Sciatic nerve (tissue), 2 donors: ENCODE measurements around the gene RARA. TPM values are rescaled to one million over a fixed set of nuclear protein-coding genes. Genes with fewer than 3 reads are reported as not detected.
A peak's percentile ranks its signal among the peaks of the same experiment; 100 is the strongest.
"Not testable (repeated sequence)": the region's sequence is repeated elsewhere in the genome, so short reads cannot be mapped to it uniquely, and the experiment has no call there.

Experiments used
- ATAC-seq: fragments of 200-7000 bp; cut with Tn5 transposase; one replicate; pipeline ENCODE4 v1.9.1; 2020; ENCODE audit warnings: mild to moderate bottlenecking, moderate library complexity
- DNase-seq: peaks from one replicate; pipeline ENCODE4 v3.0.0-alpha.2; 2020; ENCODE audit warnings: low spot score
- intact Hi-C: fragments of 100-400 bp; cut with DNase I; formaldehyde crosslinking; loops from one replicate; pipeline ENCODE4 v1.14.2; 2022
- total RNA-seq: library from RNA; stranded (reverse); fragmentation: NEBNext Ultra II Directional; extraction: Animal tissue kit (Norgen Biotek cat#: 25700); gene quantifications from one replicate; pipeline ENCODE4 v1.2.1, GENCODE V29; 2021
- donor health status: DM: no; HTN: no; CAD: no.
- donor health status: DM: no; HTN: no; CAD: no.

The RARA gene
- total RNA-seq, 1 donor from 2014 or later, result 74.4 TPM

DNA sequence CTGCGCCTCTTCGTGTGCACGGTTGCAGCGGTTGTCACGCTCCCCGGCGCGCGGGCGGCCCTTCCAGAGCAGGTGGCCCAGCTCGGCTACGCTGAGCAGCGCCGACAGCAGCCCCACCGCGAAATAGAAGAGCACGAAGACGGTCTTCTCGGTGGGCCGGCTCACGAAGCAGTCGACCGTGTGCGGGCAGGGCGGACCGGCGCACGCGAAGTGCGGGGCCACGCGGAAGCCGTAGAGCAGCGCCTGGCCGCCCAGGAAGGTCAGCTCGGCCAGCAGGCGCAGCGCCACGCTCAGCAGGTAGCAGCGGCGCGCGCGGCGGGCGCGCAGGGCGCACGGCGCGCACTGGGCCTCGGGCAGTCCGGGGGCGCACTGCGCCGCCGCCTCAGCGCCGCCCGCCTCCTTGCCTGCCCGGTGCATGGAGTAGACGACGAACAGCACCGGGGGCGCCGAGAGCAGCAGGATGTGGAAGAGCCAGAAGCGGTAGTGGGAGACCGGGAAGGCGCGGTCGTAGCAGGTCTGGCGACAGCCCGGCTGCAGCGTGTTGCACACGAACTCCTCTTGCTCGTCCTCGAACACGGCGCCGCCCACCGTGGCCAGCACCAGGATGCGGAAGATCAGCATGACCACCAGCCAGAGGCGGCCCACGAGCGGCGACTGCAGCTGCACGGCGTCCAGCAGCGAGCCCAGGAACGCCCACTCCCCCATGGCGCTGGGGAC is 54.3 kb downstream of the RARA start:
- DNase-seq (peak; percentile 59), ATAC-seq (no peak)
- intact Hi-C loops, result no loop called here

DNA sequence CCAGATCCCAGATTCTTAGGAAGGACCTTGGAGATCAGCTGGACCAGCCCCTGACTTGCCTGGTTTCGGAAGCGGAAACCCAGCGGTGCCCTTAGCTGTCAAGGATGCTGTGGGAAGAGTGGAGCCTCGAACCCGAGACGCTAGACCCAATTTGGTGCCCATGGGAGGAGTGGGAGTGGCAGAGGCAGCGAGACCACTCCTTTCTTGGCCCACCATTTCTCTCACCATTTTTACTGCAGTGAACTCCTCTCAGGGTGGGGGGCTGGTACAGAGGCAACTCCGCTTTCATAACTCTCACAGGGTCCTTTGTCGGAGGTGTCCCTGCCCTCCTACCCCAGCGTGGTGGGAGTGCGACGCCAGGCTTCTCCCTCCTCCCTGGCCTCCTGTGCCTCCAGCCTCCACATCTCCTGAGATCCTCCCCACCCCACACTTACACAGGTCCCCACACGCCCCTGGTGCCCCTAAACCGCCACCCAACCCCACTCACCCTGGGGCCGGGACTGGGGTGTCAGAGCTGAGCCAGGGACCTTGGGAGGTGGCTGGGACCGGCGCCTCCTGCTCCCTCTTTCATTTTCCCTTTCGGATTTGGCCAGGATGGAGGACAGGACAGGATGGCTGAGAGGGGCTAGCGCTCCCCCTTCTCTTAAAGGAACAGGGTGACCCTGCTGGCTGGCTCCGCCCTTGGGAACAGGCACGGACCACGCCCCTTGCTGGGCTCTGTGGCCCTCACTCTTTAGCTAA is 55.3 kb downstream of the RARA start, which contains the start of gene GJD3:
GJD3 (minus strand) TSS at position 617 of the 741 bp plus-strand sequence. CDS start 922 bp downstream, outside the sequence.
- intact Hi-C loops, result no loop called here
- no peak for DNase-seq
- no peak for ATAC-seq

DNA sequence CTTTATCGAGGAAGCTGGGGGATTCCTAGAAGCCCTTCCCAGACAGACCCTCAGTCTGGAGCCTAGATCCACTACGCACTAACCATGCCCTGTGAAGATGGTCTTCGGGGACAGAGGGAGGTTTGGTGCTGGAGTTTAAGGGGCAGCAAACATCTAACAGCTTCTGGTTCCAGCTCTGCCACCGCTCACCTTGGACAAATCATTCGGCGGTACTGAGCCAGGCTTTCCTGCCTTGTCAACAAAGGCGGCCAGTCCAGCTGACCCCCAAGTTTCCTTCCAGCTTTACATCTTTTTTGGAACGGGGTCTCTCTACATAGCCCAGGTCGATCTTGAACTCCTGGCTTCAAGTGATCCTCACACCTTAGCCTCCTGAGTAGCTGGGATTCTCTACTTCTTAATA is 55.9 kb downstream of the RARA start:
- no peak for ATAC-seq
- no peak for DNase-seq
- intact Hi-C loops, result no loop called here

DNA sequence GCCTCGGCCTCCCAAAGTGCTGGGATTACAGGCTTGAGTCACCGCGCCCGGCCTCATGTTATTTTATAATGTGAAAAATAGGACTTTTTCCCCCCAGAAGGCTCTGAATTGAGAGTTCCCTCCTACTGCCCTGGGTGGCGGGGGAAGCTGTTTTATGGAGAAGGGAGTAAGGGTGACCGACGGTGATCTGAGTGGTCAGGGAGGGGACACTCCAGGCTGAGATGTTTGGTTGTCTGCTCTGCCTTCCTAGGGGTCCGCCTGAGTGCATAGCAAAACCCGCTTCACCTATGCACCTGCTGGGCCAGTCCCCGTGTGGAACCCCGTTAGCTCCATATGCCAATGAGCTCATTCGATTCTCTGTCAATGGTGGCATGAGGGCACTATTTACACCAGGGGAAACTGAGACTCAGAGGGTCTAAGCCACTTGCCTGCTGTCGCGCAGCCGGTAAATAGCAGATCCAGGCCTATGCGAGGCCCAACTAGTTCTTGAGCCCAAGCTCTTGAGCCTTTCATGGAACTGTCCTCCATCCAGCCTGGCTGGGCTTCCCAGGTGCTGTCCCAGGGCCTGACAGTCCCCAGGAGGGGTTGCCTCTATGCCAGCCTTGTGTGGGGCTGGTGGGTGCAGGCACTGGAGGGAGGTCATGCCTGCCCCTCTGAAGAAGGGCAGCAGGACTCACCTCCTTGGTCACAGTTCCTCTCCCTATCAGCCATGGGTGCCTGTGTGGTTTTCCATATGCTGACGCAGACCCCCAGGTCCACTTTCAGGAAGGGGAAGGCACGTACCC is 57.3 kb downstream of the RARA start:
- no peak for DNase-seq
- ATAC-seq, result no peak
- intact Hi-C loops, result no loop called here

DNA sequence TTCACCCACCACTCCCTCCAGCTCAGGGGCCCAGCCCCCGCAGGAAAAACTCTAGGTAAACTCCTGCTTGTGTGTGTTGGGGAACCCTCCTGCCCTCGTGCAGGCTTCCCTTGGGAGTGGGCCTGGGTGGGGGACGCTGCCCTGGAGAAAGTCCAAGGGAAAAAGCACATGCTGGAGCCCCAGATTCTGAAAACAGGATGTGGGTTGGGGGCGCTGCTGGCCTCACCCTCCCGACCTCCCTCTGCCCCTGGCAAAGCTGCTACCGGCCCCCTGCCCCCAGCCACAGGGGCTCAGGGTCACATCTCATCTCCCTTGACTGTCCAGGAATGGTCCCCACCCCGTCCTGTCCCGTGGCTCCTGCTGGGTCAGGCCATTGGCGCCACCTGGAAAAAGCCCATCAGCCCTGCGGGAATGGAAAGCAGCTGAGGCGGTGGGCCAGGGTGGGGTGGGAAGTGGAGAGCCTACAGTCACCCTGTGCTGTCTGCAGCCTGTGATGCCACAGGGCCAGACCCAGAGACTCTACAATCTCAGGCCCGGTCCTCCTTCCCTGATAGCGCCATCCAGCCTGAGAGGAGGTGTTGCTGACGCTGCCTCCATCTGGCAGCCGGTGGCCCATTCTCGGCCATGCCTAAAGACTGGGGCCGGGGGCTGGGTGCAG is 58.0 kb downstream of the RARA start:
- no peak for ATAC-seq
- intact Hi-C loops, result no loop called here
- no peak for DNase-seq

DNA sequence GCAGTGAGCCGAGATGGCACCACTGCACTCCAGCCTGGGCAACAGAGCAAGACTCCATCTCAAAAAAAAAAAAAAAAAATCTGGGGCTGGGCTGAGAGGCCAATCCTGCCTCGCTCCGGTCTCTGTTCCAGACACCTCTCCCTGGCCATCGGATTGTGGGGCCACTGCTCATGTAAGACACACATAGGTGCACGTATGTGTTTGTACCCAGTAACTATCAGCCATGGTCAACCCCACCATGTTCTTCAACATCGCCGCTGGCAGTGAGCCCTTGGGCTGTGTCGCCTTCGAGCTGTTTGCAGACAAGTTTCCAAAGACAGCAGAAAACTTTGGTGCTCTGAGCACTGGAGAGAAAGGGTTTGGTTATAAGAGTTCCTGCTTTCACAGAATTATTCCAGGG is 58.7 kb downstream of the RARA start:
- intact Hi-C loops, DNase-seq: not testable (repeated sequence)

DNA sequence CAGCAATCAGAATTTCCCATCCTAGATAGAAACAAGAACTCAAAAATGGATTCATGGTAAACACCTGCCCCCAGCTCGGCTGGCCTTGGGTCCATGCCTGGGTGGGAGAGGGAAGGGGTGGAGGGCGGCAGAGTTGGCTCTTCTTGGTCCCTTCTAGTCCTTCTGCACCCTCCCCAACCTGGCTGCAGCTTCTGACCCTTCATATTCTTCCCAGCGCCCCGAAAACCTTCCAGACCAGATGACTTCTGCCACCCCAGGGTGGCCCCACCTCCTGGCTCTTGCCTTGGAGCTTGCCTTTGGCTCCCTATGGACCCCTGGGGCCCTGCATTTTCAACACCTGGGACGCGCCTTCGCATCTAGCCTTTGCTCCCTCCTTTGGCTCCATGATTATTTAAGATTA is 60.9 kb downstream of the RARA start:
- ATAC-seq (no peak), DNase-seq (no peak)
- intact Hi-C loops, result no loop called here

More for the DNA sequence above, 58.7 kb downstream of the RARA start:
- not testable (repeated sequence) for ATAC-seq

DNA sequence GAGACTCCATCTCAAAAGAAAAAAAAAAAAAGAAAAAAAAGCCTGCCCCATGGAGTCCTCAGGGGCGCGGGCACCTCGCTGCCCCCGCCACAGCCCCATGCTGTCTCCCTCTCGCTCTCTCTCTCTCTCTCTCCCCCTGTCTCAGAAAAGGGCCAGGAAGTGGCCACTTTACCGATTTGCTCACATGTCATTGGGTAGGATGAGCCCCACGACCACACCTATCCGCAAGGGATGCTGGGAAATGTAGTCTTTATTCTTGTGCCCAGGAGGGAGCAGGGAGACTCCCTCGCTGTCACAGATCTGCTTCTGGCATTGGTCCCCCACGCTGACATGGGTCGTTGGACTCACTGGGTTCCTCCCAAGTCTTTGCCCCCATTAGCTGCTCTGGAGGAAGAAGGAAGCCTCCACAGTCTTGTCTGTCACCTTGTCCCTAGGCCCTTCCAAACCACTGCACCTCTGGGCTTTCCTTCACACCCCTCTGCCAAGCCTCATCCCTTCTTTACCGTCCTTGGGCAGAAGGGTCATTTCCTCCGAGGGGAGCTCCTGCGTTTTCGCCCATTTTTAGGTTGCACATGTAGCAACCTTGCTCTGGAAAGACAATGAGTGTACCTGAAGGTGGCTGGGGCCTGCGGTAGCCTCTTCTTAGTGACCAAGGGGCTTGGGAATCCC is 62.4 kb downstream of the RARA start:
- DNase-seq (no peak), ATAC-seq (no peak)
- intact Hi-C loops, result no loop called here

DNA sequence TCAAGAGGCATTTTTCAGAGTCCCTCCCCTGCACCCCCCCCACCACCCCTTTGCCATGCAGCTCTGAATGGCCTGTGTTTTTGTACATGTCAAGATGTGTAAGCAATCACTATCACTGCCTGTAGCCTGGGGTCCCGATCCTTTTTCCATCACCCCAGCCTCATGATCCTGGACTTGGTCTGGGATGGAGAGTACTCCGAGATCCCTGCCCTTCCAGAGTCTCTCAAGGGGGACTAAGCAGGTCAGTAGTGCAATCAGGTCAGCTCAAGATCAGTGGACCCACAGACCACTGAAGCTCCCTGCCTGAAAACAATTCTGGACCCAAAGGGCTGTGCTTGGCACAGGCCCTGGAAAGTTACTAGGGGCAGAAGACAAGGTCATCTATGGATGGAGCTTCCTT is 63.1 kb downstream of the RARA start:
- intact Hi-C loops, result no loop called here
- no peak for DNase-seq
- no peak for ATAC-seq

DNA sequence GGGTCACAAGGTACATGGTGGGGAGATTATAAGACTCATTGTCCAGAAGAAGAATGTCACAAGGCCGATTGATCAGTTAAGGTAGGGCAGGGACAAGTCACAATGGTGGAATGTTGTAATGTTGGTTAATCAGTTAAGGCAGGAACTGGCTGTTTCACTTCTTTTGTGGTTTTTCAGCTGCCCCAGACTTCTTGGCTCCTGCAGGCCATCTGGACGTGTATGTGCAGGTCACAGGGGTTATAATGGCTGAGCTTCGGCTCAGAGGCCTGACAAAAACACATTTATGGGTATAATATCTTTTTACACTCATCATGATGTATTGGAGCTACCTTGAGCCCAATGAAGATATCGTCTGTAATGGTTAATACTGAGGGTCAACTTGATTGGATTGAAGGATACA is 63.7 kb downstream of the RARA start:
- intact Hi-C loops, DNase-seq, ATAC-seq: not testable (repeated sequence)

DNA sequence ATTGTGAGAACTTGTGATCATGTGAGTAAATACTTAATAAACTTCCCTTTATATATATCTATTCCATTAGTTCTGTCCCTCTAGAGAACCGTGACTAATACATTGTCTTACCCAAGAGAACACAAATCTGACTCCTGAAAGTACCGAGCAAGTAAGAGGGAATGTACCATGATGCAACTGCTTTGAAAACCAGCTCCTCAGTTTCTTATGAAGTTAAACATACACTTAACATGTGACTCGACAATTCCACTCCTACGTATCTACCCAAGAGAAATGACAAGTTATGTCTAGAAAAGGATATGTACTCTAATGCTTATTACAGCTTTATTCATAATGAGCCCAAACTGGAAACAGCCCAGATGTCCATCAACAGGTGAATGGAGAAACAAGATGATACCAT is 64.3 kb downstream of the RARA start:
- intact Hi-C loops, result no loop called here
- DNase-seq (no peak), ATAC-seq (no peak)

DNA sequence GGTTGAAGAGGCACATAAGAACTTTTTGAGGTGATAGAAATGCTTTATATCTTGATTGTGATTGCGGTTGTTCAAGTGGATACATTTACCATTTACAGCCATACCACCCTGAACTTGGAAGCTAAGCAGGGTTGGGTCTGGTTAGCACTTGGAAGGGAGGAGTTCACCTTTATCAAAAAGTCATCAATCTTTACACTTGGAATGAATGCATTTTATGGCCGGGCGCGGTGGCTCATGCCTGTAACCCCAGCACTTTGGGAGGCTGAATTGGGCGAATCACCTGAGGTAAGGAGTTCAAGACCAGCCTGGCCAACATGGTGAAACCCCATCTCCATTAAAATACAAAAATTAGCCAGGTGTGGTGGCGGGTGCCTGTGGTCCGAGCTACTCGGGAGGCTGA is 65.0 kb downstream of the RARA start:
- intact Hi-C loops, result no loop called here
- DNase-seq (no peak), ATAC-seq (no peak)

DNA sequence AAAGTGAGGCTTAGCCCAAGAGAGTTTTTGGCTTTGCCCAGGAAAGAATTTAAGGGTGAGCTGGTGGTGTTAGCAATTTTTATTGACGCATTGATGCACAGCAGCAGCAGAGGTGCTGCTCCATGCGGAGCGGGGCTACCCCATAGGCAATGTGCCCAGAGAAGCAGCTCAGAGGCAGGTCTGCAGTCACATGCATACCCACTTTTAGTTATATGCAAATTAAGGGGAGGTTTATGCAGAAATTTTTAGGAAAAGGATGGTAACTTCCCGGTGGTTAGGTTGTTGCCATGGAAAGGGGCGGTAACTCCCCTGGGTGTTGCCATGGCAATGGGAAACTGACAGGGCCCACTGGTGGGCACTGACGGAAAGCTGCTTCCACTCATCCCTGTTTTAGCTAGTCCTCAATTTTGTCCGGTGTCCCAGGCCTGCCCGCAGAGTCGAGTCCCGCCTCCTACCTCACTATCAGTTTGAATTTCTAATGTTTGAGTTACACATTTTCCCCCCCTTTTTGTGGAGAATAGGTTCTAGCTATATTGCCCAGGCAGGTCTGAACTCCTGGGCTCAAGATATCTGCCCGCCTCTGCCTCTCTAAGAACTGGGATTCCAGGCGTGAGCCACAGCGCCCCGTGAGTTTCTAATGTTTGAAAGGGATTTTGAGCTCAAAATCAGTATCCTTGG is 66.0 kb downstream of the RARA start:
- ATAC-seq (no peak), DNase-seq (no peak)
- intact Hi-C loops, result loop anchor here (5.0 kb wide), 1 partner anchor 1568 kb away; no protein-coding TSS in a partner anchor

DNA sequence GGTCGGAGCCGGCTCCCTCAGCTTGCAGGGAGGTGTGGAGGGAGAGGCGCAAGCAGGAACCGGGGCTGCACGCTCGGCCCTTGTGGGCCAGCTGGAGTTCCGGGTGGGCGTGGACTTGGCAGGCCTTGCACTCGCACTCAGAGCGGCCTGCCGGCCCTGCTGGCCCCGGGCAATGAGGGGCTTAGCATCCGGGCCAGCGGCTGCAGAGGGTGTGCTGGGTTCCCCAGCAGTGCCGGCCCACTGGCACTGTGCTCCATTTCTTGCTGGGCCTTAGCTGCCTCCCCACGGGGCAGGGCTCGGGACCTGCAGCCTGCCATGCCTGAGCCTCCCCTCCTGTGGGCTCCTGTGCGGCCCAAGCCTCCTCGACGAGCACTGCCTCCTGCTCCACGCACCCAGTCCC is 66.8 kb downstream of the RARA start:
- intact Hi-C loops, result loop anchor here (5.0 kb wide), 1 partner anchor 1568 kb away; no protein-coding TSS in a partner anchor
- not testable (repeated sequence) for ATAC-seq, DNase-seq

DNA sequence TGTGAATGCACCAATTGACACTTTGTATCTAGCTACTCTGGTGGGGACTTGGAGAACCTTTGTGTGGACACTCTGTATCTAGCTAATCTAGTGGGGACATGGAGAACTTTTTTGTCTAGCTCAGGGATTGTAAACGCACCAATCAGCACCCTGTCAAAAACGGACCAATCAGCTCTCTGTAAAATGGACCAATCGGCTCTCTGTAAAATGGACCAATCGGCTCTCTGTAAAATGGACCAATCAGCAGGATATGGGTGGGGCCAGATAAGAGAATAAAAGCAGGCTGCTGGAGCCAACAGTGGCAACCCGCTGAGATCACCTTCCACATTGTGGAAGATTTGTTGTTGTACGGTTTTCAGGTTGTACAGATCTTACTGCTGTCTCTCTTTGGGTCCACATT is 67.6 kb downstream of the RARA start:
- ATAC-seq, DNase-seq: not testable (repeated sequence)
- intact Hi-C loops, result loop anchor here (5.0 kb wide), 1 partner anchor 1569 kb away; no protein-coding TSS in a partner anchor

DNA sequence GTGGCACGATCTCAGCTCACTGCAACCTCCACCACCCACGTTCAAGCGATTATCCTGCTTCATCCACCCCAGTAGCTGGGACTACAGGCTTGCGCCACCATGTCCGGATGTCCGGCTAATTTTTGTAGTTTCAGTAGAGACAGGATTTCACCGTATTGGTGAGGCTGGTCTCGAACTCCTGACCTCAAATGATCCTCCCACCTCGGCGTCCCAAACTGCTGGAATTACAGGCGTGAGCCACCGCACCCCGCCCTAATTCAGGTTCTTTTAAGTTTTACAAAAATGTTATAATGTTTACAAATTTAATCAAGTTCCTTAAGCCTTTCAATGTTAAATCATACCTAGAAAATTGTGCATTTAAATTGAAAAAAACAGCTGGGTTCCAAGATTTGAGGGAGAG is 68.9 kb downstream of the RARA start:
- no peak for DNase-seq
- no peak for ATAC-seq
- intact Hi-C loops, result loop anchor here (5.0 kb wide), 1 partner anchor 1571 kb away; no protein-coding TSS in a partner anchor

DNA sequence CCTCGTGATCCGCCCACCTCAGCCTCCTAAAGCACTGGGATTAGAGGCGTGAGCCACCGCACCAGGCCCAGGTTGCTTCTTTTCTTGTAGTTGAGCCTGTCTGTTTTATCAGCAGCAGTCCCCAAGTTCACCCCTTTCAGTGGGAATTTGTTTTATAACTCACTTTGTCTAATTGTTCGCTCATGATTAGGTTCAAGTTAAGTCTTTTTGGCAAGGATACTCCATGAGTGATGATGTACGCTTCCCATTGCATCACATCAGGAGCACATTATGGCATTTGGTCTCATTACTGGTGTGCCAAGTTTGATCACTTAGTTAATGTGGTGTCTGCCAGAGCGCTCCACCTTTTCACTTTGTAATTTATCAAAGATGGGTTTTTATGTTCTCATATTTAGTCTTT is 70.0 kb downstream of the RARA start:
- intact Hi-C loops, result loop anchor here (5.0 kb wide), 1 partner anchor 1572 kb away; no protein-coding TSS in a partner anchor
- DNase-seq, result no peak
- no peak for ATAC-seq

DNA sequence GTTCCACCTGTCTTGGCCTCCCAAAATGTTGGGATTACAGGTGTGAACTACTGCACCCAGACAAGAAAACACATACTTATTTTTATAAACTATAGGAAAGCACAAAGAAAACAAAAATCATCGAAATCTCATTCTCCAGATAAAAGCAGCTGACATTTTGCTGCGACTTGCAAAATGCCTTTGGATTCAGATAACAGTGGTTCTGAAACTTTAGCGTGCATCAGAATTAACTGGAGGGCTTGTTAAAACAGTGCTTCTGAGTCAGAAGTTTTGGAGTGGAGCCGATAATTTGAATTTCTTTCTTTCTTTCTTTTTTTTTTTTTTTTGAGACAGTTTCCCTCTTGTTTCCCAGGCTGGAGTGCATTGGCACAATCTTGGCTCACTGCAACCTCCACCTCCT is 73.3 kb downstream of the RARA start:
- ATAC-seq (no peak), DNase-seq (no peak)
- intact Hi-C loops, result no loop called here
